H1 (cell line): ENCODE measurements around the gene TSKU.

Source experiments
- CTCF ChIP-seq, 3 experiments: IDR thresholded peaks; 1 replicate in 2 of 3; 2 replicates in 1 of 3; pipeline versions ENCODE4 v1.5.1 to v1.6.1; 2011; ENCODE audit warnings: low read length in 3 of 3, mild to moderate bottlenecking in 3 of 3, inconsistent platforms in 2 of 3, low read depth in 1 of 3, moderate library complexity in 1 of 3; ENCODE audit not compliant: insufficient read depth in 1 of 3; ENCODE audit errors: control extremely low read depth in 1 of 3
- EP300 ChIP-seq, 2 experiments: IDR thresholded peaks; 1 replicate in 1 of 2; 2 replicates in 1 of 2; pipeline ENCODE4 v1.6.1; 2011 to 2012; ENCODE audit warnings: low read depth in 2 of 2, low read length in 2 of 2, mild to moderate bottlenecking in 2 of 2, borderline replicate concordance in 1 of 2, inconsistent platforms in 1 of 2, moderate library complexity in 1 of 2
- HDAC6 ChIP-seq: IDR thresholded peaks from one replicate; pipeline ENCODE4 v1.7.1; 2012; ENCODE audit warnings: low read depth, mild to moderate bottlenecking, inconsistent platforms, low read length, moderate library complexity
- KDM5A ChIP-seq: fragments of 200-600 bp; IDR thresholded peaks from 2 replicates; pipeline ENCODE4 v1.7.1; 2012; ENCODE audit warnings: mild to moderate bottlenecking, low read length, inconsistent platforms, mixed read lengths
- MAFK ChIP-seq: IDR thresholded peaks from 2 replicates; pipeline ENCODE4 v1.6.1; 2012; ENCODE audit warnings: low read depth, mild to moderate bottlenecking, improper control_type of control experiment, low read length
- POLR2A ChIP-seq, 2 experiments: IDR thresholded peaks; 1 replicate in 1 of 2; 2 replicates in 1 of 2; pipeline ENCODE4 v1.6.1; 2011; ENCODE audit warnings: low read depth in 2 of 2, low read length in 2 of 2, mild to moderate bottlenecking in 2 of 2; ENCODE audit errors: control extremely low read depth in 1 of 2
- POLR2AphosphoS5 ChIP-seq: IDR thresholded peaks from 2 replicates; pipeline ENCODE4 v1.6.1; 2011; ENCODE audit warnings: low read depth, low read length
- RBBP5 ChIP-seq: IDR thresholded peaks from 2 replicates; pipeline ENCODE4 v1.7.1; 2012; ENCODE audit warnings: low read depth, mild to moderate bottlenecking, inconsistent platforms, low read length, moderate library complexity, borderline replicate concordance
- RFX5 ChIP-seq: IDR thresholded peaks from 2 replicates; pipeline ENCODE4 v1.6.1; 2011; ENCODE audit warnings: low read depth, low read length, improper control_type of control experiment, borderline replicate concordance
- SIRT6 ChIP-seq: IDR thresholded peaks from one replicate; pipeline ENCODE4 v1.7.1; 2012; ENCODE audit warnings: low read length, inconsistent platforms
- SP1 ChIP-seq: IDR thresholded peaks from 2 replicates; pipeline ENCODE4 v1.6.1; 2011; ENCODE audit warnings: low read depth, low read length
- TBP ChIP-seq: IDR thresholded peaks from 2 replicates; pipeline ENCODE4 v1.6.1; 2011; ENCODE audit warnings: low read depth, low read length, improper control_type of control experiment
- YY1 ChIP-seq: IDR thresholded peaks from 2 replicates; pipeline ENCODE4 v1.6.1; 2011; ENCODE audit warnings: low read depth, mild to moderate bottlenecking, low read length

- TF ChIP-seq CTCF (IDR thresholded peaks at IDR 0.05; ENCODE audit: control extremely low read depth in 1 of 3, insufficient read depth in 1 of 3, low read depth in 1 of 3, low read length in 3 of 3) = no peak
- no peak for TF ChIP-seq YY1
- no peak for TF ChIP-seq RFX5
- TF ChIP-seq POLR2A (IDR thresholded peaks at IDR 0.05; ENCODE audit: control extremely low read depth in 1 of 2, low read depth in 2 of 2, low read length in 2 of 2) = no peak
- TF ChIP-seq RBBP5 = no peak
- no peak for TF ChIP-seq TBP
- TF ChIP-seq POLR2AphosphoS5 = no peak
- TF ChIP-seq MAFK = no peak
- no peak for TF ChIP-seq EP300 (IDR thresholded peaks at IDR 0.05; ENCODE audit: borderline replicate concordance in 1 of 2, low read depth in 2 of 2, low read length in 2 of 2)
- no peak for TF ChIP-seq SIRT6
- TF ChIP-seq HDAC6 = no peak
- TF ChIP-seq KDM5A = no peak
- no peak for TF ChIP-seq SP1
Observed at GRCh38 chr11:76835036-76835435, 51.9 kb downstream of the TSKU start.
